HepG2 (cell line): ENCODE measurements around the gene ZNF330. TPM values are rescaled to one million over a fixed set of nuclear protein-coding genes. Genes with fewer than 3 reads are reported as not detected.

Experiments used
- AGO2 ChIP-seq: fragments of 200-400 bp; formaldehyde crosslinking; optimal IDR thresholded peaks from 2 replicates; pipeline ENCODE3; 2017; ENCODE audit warnings: mild to moderate bottlenecking, low read depth, low read length, moderate library complexity
- FOXK2 ChIP-seq: fragments of 450-650 bp; IDR thresholded peaks from 2 replicates; pipeline ENCODE4 v1.6.1; 2016
- HIVEP1 ChIP-seq: sonication (generic); formaldehyde crosslinking; IDR thresholded peaks from 2 replicates; pipeline ENCODE4 v1.4.0; 2020; ENCODE audit warnings: mild to moderate bottlenecking, missing genetic modification reagents
- HMG20B ChIP-seq: conservative IDR thresholded peaks from 2 replicates; pipeline ENCODE4 v1.6.1; 2016; ENCODE audit warnings: missing genetic modification reagents, missing compliant biosample characterization
- MTA1 ChIP-seq: sonication (generic); formaldehyde crosslinking; IDR thresholded peaks from 2 replicates; pipeline ENCODE4 v1.4.0; 2020; ENCODE audit warnings: missing genetic modification reagents, mild to moderate bottlenecking, borderline replicate concordance
- RNF2 ChIP-seq: fragments of 450-650 bp; conservative IDR thresholded peaks from 2 replicates; pipeline ENCODE4 v1.6.1; 2016; ENCODE audit warnings: low read depth
- SAP130 ChIP-seq: IDR thresholded peaks from 2 replicates; pipeline ENCODE4 v1.6.1; 2016; ENCODE audit warnings: low read depth
- ZC3H4 ChIP-seq: sonication (generic); formaldehyde crosslinking; IDR thresholded peaks from 2 replicates; pipeline ENCODE4 v1.4.0; 2020; ENCODE audit warnings: missing genetic modification reagents, borderline replicate concordance
- ZNF768 ChIP-seq: sonication (generic); formaldehyde crosslinking; IDR thresholded peaks from 2 replicates; pipeline ENCODE4 v1.4.0; 2020; ENCODE audit warnings: missing genetic modification reagents
- polyA plus RNA-seq, 8 experiments: library from polyadenylated mRNA; depleted of rRNA in 3 of 8; stranded (reverse) in 7 of 8; unstranded in 1 of 8; fragments of >200 nt; fragmentation: Illumina TruSeq in 4 of 8; extraction: Trizol in 4 of 8; gene quantifications; 2 replicates each; pipeline versions ENCODE4 v1.2.1 to v1.2.3, GENCODE V29; 2011 to 2016; ENCODE audit warnings: low read depth in 4 of 8, missing spikeins in 1 of 8, mixed read lengths in 1 of 8; ENCODE audit not compliant: insufficient read depth in 1 of 8
- total RNA-seq, 5 experiments: library from RNA; depleted of rRNA; stranded (reverse); fragments of >200 nt; fragmentation: Illumina TruSeq; extraction: Trizol; gene quantifications; 2 replicates each; pipeline ENCODE4 v1.2.3, GENCODE V29; 2016; ENCODE audit warnings: low read depth in 1 of 5
- TF ChIP-seq, protein P1 (sequence below): sonication (generic); formaldehyde crosslinking; IDR thresholded peaks from 2 replicates; pipeline ENCODE4 v1.5.1; 2020; ENCODE audit warnings: mild to moderate bottlenecking, missing genetic modification reagents, borderline replicate concordance
- TF ChIP-seq, protein P2 (sequence below): sonication (generic); formaldehyde crosslinking; IDR thresholded peaks from 2 replicates; pipeline ENCODE4 v1.8.1; 2022; ENCODE audit warnings: low read depth, mild to moderate bottlenecking, missing genetic modification reagents
- TF ChIP-seq, protein P3 (sequence below): sonication (generic); formaldehyde crosslinking; IDR thresholded peaks from 2 replicates; pipeline ENCODE4 v1.8.1; 2023; ENCODE audit warnings: missing genetic modification reagents, mild to moderate bottlenecking, borderline replicate concordance
- TF ChIP-seq, protein P4 (sequence below): sonication (generic); formaldehyde crosslinking; IDR thresholded peaks from 2 replicates; pipeline ENCODE4 v1.5.0; 2020; ENCODE audit warnings: missing genetic modification reagents, mild to moderate bottlenecking, borderline replicate concordance
- TF ChIP-seq, protein P5 (sequence below): IDR thresholded peaks from 2 replicates; pipeline ENCODE4 v1.6.1; 2018; ENCODE audit warnings: missing genetic modification reagents
- TF ChIP-seq, protein P6 (sequence below): sonication (generic); formaldehyde crosslinking; IDR thresholded peaks from 2 replicates; pipeline ENCODE4 v1.5.0; 2020; ENCODE audit warnings: mild to moderate bottlenecking, missing genetic modification reagents, moderate library complexity
- TF ChIP-seq, protein P7 (sequence below): sonication (generic); formaldehyde crosslinking; IDR thresholded peaks from 2 replicates; pipeline ENCODE4 v1.5.0; 2020; ENCODE audit warnings: missing genetic modification reagents

ZNF330 gene
- total and polyA plus RNA-seq, 2 of the 13 experiments (the other 11 are each of a cell fraction or from before 2014, with no cell fraction given): 23.3 to 43.4 TPM

DNA sequence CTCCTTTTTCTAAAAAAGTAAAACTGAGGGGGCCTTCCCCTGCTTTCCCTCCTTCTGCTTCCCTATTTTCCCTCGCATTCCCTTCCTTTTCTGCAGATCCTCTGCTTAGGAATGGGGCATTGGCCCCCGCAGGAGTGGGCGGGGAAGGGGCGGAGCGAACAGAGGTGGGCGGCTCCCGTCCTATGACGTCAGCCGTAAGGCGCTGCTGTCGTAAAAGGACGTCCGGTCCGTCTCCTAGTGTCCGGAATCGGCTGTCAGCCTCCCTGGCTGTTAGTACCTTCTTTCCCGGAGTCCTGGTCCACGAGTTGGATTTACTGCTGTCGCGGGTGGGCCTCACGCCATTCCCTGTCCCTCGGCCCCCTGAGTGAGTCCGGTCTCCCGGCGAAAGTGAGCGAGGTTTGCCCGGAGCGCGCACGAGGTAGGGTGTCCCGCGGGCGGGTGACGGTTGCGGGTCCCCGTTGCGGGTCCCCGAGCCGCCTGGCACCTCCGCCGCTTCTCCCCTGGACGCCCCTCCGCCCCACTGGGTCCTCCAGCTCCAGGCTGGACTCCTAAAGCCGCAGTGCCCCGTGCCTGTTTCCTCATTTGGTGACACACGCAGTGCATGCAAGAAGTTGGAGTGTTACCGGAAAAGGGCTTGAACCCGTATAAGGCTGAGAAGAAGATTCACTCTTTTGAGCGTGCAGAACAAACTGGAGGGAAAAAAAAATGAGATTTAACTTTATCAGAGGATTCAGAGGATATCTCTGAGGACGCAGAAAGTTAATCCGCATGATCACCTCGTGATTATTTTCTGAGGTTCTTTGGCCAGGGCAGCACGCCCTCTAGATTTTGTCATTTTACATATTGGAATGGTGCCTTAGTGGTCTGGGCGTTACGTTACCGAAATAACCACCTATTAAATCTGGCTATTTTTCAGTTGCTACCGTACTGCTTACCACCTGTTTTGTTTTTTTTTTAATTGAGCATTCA is at the start of gene ZNF330 (continued):
- TF ChIP-seq, protein P1, sequence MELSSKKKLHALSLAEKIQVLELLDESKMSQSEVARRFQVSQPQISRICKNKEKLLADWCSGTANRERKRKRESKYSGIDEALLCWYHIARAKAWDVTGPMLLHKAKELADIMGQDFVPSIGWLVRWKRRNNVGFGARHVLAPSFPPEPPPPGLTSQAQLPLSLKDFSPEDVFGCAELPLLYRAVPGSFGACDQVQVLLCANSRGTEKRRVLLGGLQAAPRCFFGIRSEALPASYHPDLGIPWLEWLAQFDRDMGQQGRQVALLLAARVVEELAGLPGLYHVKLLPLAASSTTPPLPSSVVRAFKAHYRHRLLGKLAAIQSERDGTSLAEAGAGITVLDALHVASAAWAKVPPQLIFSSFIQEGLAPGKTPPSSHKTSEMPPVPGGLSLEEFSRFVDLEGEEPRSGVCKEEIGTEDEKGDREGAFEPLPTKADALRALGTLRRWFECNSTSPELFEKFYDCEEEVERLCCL (CRISPR knock-in tag): no peak; the same call in 1 of the 2 replicates
- TF ChIP-seq RNF2 (no peak), MTA1 (0 out of 2 replicates have a peak, but pooled peaks have one; percentile 31), ZNF768 (CRISPR knock-in tag) (0 out of 2 replicates have a peak, but pooled peaks have one; percentile 46), HMG20B (CRISPR knock-in tag) (no peak), FOXK2 (no peak), ZC3H4 (CRISPR knock-in tag) (no peak), SAP130 (peak; percentile 84), AGO2 (peak; percentile 69), HIVEP1 (peak; percentile 60; the same call in 1 of the 2 replicates)
- TF ChIP-seq, protein P2, sequence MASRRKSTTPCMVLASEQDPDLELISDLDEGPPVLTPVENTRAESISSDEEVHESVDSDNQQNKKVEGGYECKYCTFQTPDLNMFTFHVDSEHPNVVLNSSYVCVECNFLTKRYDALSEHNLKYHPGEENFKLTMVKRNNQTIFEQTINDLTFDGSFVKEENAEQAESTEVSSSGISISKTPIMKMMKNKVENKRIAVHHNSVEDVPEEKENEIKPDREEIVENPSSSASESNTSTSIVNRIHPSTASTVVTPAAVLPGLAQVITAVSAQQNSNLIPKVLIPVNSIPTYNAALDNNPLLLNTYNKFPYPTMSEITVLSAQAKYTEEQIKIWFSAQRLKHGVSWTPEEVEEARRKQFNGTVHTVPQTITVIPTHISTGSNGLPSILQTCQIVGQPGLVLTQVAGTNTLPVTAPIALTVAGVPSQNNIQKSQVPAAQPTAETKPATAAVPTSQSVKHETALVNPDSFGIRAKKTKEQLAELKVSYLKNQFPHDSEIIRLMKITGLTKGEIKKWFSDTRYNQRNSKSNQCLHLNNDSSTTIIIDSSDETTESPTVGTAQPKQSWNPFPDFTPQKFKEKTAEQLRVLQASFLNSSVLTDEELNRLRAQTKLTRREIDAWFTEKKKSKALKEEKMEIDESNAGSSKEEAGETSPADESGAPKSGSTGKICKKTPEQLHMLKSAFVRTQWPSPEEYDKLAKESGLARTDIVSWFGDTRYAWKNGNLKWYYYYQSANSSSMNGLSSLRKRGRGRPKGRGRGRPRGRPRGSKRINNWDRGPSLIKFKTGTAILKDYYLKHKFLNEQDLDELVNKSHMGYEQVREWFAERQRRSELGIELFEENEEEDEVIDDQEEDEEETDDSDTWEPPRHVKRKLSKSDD (CRISPR knock-in tag): peak; percentile 65; the same call in 1 of the 2 replicates
- TF ChIP-seq, protein P3, sequence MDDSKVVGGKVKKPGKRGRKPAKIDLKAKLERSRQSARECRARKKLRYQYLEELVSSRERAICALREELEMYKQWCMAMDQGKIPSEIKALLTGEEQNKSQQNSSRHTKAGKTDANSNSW (CRISPR knock-in tag): no peak
- TF ChIP-seq, protein P4, sequence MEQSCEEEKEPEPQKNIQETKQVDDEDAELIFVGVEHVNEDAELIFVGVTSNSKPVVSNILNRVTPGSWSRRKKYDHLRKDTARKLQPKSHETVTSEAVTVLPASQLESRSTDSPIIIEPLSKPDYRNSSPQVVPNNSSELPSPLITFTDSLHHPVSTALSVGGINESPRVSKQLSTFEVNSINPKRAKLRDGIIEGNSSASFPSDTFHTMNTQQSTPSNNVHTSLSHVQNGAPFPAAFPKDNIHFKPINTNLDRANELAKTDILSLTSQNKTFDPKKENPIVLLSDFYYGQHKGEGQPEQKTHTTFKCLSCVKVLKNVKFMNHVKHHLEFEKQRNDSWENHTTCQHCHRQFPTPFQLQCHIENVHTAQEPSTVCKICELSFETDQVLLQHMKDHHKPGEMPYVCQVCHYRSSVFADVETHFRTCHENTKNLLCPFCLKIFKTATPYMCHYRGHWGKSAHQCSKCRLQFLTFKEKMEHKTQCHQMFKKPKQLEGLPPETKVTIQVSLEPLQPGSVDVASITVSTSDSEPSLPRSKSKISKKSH (CRISPR knock-in tag): peak; percentile 39; the same call in 1 of the 2 replicates
- TF ChIP-seq, protein P5, sequence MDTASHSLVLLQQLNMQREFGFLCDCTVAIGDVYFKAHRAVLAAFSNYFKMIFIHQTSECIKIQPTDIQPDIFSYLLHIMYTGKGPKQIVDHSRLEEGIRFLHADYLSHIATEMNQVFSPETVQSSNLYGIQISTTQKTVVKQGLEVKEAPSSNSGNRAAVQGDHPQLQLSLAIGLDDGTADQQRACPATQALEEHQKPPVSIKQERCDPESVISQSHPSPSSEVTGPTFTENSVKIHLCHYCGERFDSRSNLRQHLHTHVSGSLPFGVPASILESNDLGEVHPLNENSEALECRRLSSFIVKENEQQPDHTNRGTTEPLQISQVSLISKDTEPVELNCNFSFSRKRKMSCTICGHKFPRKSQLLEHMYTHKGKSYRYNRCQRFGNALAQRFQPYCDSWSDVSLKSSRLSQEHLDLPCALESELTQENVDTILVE (CRISPR knock-in tag): 0 out of 2 replicates have a peak, but pooled peaks have one; percentile 42
- TF ChIP-seq, protein P6, sequence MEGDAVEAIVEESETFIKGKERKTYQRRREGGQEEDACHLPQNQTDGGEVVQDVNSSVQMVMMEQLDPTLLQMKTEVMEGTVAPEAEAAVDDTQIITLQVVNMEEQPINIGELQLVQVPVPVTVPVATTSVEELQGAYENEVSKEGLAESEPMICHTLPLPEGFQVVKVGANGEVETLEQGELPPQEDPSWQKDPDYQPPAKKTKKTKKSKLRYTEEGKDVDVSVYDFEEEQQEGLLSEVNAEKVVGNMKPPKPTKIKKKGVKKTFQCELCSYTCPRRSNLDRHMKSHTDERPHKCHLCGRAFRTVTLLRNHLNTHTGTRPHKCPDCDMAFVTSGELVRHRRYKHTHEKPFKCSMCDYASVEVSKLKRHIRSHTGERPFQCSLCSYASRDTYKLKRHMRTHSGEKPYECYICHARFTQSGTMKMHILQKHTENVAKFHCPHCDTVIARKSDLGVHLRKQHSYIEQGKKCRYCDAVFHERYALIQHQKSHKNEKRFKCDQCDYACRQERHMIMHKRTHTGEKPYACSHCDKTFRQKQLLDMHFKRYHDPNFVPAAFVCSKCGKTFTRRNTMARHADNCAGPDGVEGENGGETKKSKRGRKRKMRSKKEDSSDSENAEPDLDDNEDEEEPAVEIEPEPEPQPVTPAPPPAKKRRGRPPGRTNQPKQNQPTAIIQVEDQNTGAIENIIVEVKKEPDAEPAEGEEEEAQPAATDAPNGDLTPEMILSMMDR (CRISPR knock-in tag): peak; percentile 46
- TF ChIP-seq, protein P7, sequence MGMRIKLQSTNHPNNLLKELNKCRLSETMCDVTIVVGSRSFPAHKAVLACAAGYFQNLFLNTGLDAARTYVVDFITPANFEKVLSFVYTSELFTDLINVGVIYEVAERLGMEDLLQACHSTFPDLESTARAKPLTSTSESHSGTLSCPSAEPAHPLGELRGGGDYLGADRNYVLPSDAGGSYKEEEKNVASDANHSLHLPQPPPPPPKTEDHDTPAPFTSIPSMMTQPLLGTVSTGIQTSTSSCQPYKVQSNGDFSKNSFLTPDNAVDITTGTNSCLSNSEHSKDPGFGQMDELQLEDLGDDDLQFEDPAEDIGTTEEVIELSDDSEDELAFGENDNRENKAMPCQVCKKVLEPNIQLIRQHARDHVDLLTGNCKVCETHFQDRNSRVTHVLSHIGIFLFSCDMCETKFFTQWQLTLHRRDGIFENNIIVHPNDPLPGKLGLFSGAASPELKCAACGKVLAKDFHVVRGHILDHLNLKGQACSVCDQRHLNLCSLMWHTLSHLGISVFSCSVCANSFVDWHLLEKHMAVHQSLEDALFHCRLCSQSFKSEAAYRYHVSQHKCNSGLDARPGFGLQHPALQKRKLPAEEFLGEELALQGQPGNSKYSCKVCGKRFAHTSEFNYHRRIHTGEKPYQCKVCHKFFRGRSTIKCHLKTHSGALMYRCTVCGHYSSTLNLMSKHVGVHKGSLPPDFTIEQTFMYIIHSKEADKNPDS: peak; percentile 42; the same call in 1 of the 2 replicates
